IMR-90 (cell line): Measurements from ENCODE around the gene MAPKAPK2. TPM values are rescaled to one million over a fixed set of nuclear protein-coding genes. Genes with fewer than 3 reads are reported as not detected.

Experiments used
- ATAC-seq: fragments of 200-7000 bp; cut with Tn5 transposase; 2 replicates; pipeline ENCODE4 v1.9.1; 2020; ENCODE audit warnings: low read depth, mild to moderate bottlenecking, moderate library complexity
- BruUV-seq: library from RNA; stranded (reverse); fragments of 400-500 nt; replicated peaks from 2 replicates; lab custom pipeline; 2021; lab: Mats Ljungman, UMichigan
- CTCF ChIA-PET: fragments of 300-600 bp; formaldehyde crosslinking; extraction: SDS; loops from one replicate; lab custom pipeline; 2021; ENCODE audit warnings: antibody characterized with exemption; lab: Yijun Ruan, JAX
- POLR2A ChIA-PET: fragments of 300-600 bp; sonication (Branson Sonifier 250); formaldehyde crosslinking; loops from one replicate; lab custom pipeline; 2022; ENCODE audit warnings: antibody characterized with exemption; ENCODE audit not compliant: unreplicated experiment; lab: Charles Lee
- DNase-seq: peaks from one replicate; pipeline ENCODE4 v3.0.0; 2013
- H2AFZ ChIP-seq: replicated peaks from 2 replicates; pipeline ENCODE3; 2013; ENCODE audit warnings: low read length, mild to moderate bottlenecking; ENCODE audit not compliant: poor library complexity
- H2AK5ac ChIP-seq: 2 replicates; pipeline ENCODE4 v1.6.1; 2013; ENCODE audit warnings: low read depth, low read length, inconsistent platforms
- H2AK9ac ChIP-seq: replicated peaks from 2 replicates; pipeline ENCODE3; 2013; ENCODE audit warnings: mild to moderate bottlenecking, low read depth, low read length, moderate library complexity; ENCODE audit not compliant: poor library complexity
- H2BK120ac ChIP-seq: 2 replicates; pipeline ENCODE4 v1.6.1; 2013; ENCODE audit warnings: low read depth, low read length, inconsistent platforms
- H2BK15ac ChIP-seq: 3 replicates; pipeline ENCODE4 v1.6.1; 2013; ENCODE audit warnings: low read depth, low read length, inconsistent platforms
- H2BK20ac ChIP-seq: 2 replicates; pipeline ENCODE4 v1.6.1; 2013; ENCODE audit warnings: low read depth, mild to moderate bottlenecking, inconsistent platforms, low read length, moderate library complexity
- H2BK5ac ChIP-seq: 2 replicates; pipeline ENCODE4 v1.6.1; 2013; ENCODE audit warnings: mild to moderate bottlenecking, low read depth, low read length, inconsistent platforms; ENCODE audit not compliant: poor library complexity, severe bottlenecking
- H3K14ac ChIP-seq: replicated peaks from 2 replicates; pipeline ENCODE4 v1.6.1; 2013; ENCODE audit warnings: low read depth, low read length, inconsistent platforms
- H3K18ac ChIP-seq: 2 replicates; pipeline ENCODE4 v1.6.1; 2013; ENCODE audit warnings: low read depth, low read length, control low read depth
- H3K23ac ChIP-seq: 2 replicates; pipeline ENCODE4 v1.6.1; 2013; ENCODE audit warnings: low read depth, low read length, inconsistent platforms
- H3K27ac ChIP-seq: 2 replicates; pipeline ENCODE4 v1.5.1; 2013; ENCODE audit warnings: mild to moderate bottlenecking, control low read depth, low read length; ENCODE audit not compliant: insufficient read depth
- H3K27me3 ChIP-seq: 2 replicates; pipeline ENCODE4 v1.6.1; 2013; ENCODE audit warnings: low read length; ENCODE audit not compliant: control insufficient read depth, insufficient read depth
- H3K36me3 ChIP-seq: 2 replicates; pipeline ENCODE4 v1.6.1; 2013; ENCODE audit warnings: low read length, mixed read lengths; ENCODE audit not compliant: control insufficient read depth, insufficient read depth
- H3K4ac ChIP-seq: 2 replicates; pipeline ENCODE4 v1.6.1; 2013; ENCODE audit warnings: low read depth, low read length, inconsistent platforms
- H3K4me1 ChIP-seq: 2 replicates; pipeline ENCODE4 v1.6.1; 2013; ENCODE audit warnings: low read length, mixed read lengths; ENCODE audit not compliant: control insufficient read depth, insufficient read depth
- H3K4me2 ChIP-seq: 2 replicates; pipeline ENCODE4 v1.6.1; 2013; ENCODE audit warnings: low read depth, mild to moderate bottlenecking, control low read depth, low read length, moderate library complexity
- H3K4me3 ChIP-seq: 2 replicates; pipeline ENCODE4 v1.5.1; 2013; ENCODE audit warnings: low read depth, mild to moderate bottlenecking, control low read depth, low read length, moderate library complexity; ENCODE audit not compliant: insufficient read depth
- H3K56ac ChIP-seq: 2 replicates; pipeline ENCODE4 v1.6.1; 2013; ENCODE audit warnings: low read length, inconsistent platforms; ENCODE audit not compliant: insufficient read depth; ENCODE audit errors: extremely low read depth
- H3K79me1 ChIP-seq, 2 experiments: 2 replicates each; pipeline ENCODE4 v1.6.1; 2013; ENCODE audit warnings: low read length in 2 of 2, inconsistent platforms in 1 of 2, low read depth in 1 of 2
- H3K9ac ChIP-seq: 2 replicates; pipeline ENCODE4 v1.6.1; 2013; ENCODE audit warnings: low read depth, low read length, control low read depth
- H3K9me1 ChIP-seq: 2 replicates; pipeline ENCODE4 v1.6.1; 2013; ENCODE audit warnings: low read length, inconsistent platforms; ENCODE audit not compliant: insufficient read depth
- H3K9me3 ChIP-seq: 2 replicates; pipeline ENCODE4 v1.6.1; 2013; ENCODE audit warnings: low read length; ENCODE audit not compliant: control insufficient read depth, insufficient read depth
- H4K20me1 ChIP-seq: 2 replicates; pipeline ENCODE4 v1.6.1; 2013; ENCODE audit warnings: low read length, inconsistent platforms; ENCODE audit not compliant: insufficient read depth
- H4K5ac ChIP-seq: 2 replicates; pipeline ENCODE4 v1.6.1; 2013; ENCODE audit warnings: mild to moderate bottlenecking, low read depth, low read length, control low read depth
- H4K8ac ChIP-seq, 2 experiments: 2 replicates each; pipeline ENCODE4 v1.6.1; 2013; ENCODE audit warnings: low read depth in 2 of 2, low read length in 2 of 2, control low read depth in 1 of 2, inconsistent platforms in 1 of 2
- H4K91ac ChIP-seq: 2 replicates; pipeline ENCODE4 v1.6.1; 2013; ENCODE audit warnings: low read depth, low read length, inconsistent platforms; ENCODE audit not compliant: insufficient read depth
- BHLHE40 ChIP-seq: fragments of 150-350 bp; IDR thresholded peaks from 2 replicates; pipeline ENCODE4 v1.6.1; 2016; ENCODE audit warnings: mild to moderate bottlenecking, low read depth, low read length
- CEBPB ChIP-seq: IDR thresholded peaks from 2 replicates; pipeline ENCODE4 v1.6.1; 2012; ENCODE audit warnings: low read depth, low read length, improper control_type of control experiment
- CHD1 ChIP-seq: IDR thresholded peaks from 2 replicates; pipeline ENCODE4 v1.6.1; 2012; ENCODE audit warnings: low read depth, low read length, improper control_type of control experiment
- MAZ ChIP-seq: IDR thresholded peaks from 2 replicates; pipeline ENCODE4 v1.6.1; 2012; ENCODE audit warnings: low read depth, mild to moderate bottlenecking, low read length, improper control_type of control experiment, moderate library complexity, borderline replicate concordance
- NFE2L2 ChIP-seq: fragments of 150-350 bp; IDR thresholded peaks from 2 replicates; pipeline ENCODE4 v1.6.1; 2016; ENCODE audit warnings: low read depth, mild to moderate bottlenecking, low read length
- POLR2A ChIP-seq: IDR thresholded peaks from 2 replicates; pipeline ENCODE4 v1.6.1; 2012; ENCODE audit warnings: mild to moderate bottlenecking, low read depth, low read length
- RCOR1 ChIP-seq: IDR thresholded peaks from 2 replicates; pipeline ENCODE4 v1.6.1; 2012; ENCODE audit warnings: mild to moderate bottlenecking, low read length, improper control_type of control experiment; ENCODE audit not compliant: insufficient replicate concordance
- SMC3 ChIP-seq: fragments of 150-350 bp; IDR thresholded peaks from 2 replicates; pipeline ENCODE4 v1.6.1; 2016; ENCODE audit warnings: low read depth, mild to moderate bottlenecking, antibody characterized with exemption, low read length, moderate library complexity
- WGBS, 2 experiments: methylation state at CpG; one replicate each; pipeline versions ENCODE4 v1.1.5 to v1.1.7; 2013; ENCODE audit warnings: missing lambda C conversion rate in 2 of 2; ENCODE audit not compliant: insufficient read length in 1 of 2; ENCODE audit errors: extremely low coverage in 2 of 2; 5-methylcytosine and 5-hydroxymethylcytosine counted together
- dilution Hi-C: fragments of 300-500 bp; cut with HindIII; formaldehyde crosslinking; loops from one replicate; pipeline ENCODE4 v1.14.3; 2018; ENCODE audit warnings: low sequenced_read_pairs; ENCODE audit not compliant: unreplicated experiment
- in situ Hi-C: fragments of 300-500 bp; cut with MboI; formaldehyde crosslinking; loops from 3 replicates; pipeline ENCODE4 v1.14.3; 2019; ENCODE audit warnings: low sequenced_read_pairs, inconsistent platforms, mixed read lengths
- intact Hi-C: fragments of 100-400 bp; cut with micrococcal nuclease; formaldehyde crosslinking; loops from 2 replicates; pipeline ENCODE4 v1.10.0; 2022
- polyA plus RNA-seq, 3 experiments: library from polyadenylated mRNA; depleted of rRNA; stranded (reverse); fragments of >200 nt; gene quantifications; 2 replicates each; pipeline ENCODE4 v1.2.3, GENCODE V29; 2012; ENCODE audit warnings: low replicate concordance in 1 of 3
- total RNA-seq: library from RNA; depleted of rRNA; stranded (reverse); fragments of >200 nt; gene quantifications from 2 replicates; pipeline ENCODE4 v1.2.3, GENCODE V29; 2012
- TF ChIP-seq, protein P1 (sequence below): conservative IDR thresholded peaks from 2 replicates; pipeline ENCODE4 v1.5.1; 2012; ENCODE audit warnings: mild to moderate bottlenecking, low read depth, low read length, improper control_type of control experiment
- TF ChIP-seq, protein P2 (sequence below): fragments of 150-350 bp; IDR thresholded peaks from 2 replicates; pipeline ENCODE4 v1.6.1; 2017; ENCODE audit warnings: mild to moderate bottlenecking, antibody characterized with exemption, low read length, low read depth

MAPKAPK2 gene
- total and polyA plus RNA-seq, 2 of the 4 experiments (the other 2 are of a cell fraction): 56.5 to 66.4 TPM

DNA sequence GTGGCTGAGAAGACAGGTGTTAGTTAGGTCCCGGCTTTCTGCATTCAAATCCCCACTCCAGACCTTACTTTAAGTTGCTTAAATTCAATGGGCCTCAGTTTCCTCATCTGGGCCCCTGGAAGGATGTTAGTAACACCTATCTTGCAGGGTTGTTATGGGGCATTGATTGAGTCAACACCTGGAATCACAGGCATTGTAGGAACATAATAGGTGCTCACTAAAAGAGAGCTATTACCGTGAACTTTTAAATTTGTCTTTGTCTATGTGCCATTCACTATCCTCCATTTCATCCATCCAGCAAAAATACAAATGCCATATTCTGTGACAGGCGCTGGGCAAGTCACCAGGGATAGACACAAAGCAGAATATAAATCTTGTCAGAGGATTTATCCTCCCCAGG is 10.5 kb upstream of the MAPKAPK2 start:
- H2AK5ac ChIP-seq: peak overlapping the region; percentile 38; the same call in 1 of the 2 replicates
- in situ Hi-C loops (no loop called here), dilution Hi-C loops (no loop called here), intact Hi-C loops (loop anchor here (2.0 kb wide), 1 partner anchor 51 kb away; no protein-coding TSS in a partner anchor)
- WGBS, 2 experiments: 83% methylated on average over 1 of the region's 3 CpGs; no CpG with 5 or more reads in 1 of the 2 experiments
- TF ChIP-seq POLR2A (no peak), SMC3 (no peak), CEBPB (no peak), RCOR1 (no peak), NFE2L2 (no peak), CHD1 (no peak), BHLHE40 (no peak), MAZ (no peak)
- TF ChIP-seq, protein P1, sequence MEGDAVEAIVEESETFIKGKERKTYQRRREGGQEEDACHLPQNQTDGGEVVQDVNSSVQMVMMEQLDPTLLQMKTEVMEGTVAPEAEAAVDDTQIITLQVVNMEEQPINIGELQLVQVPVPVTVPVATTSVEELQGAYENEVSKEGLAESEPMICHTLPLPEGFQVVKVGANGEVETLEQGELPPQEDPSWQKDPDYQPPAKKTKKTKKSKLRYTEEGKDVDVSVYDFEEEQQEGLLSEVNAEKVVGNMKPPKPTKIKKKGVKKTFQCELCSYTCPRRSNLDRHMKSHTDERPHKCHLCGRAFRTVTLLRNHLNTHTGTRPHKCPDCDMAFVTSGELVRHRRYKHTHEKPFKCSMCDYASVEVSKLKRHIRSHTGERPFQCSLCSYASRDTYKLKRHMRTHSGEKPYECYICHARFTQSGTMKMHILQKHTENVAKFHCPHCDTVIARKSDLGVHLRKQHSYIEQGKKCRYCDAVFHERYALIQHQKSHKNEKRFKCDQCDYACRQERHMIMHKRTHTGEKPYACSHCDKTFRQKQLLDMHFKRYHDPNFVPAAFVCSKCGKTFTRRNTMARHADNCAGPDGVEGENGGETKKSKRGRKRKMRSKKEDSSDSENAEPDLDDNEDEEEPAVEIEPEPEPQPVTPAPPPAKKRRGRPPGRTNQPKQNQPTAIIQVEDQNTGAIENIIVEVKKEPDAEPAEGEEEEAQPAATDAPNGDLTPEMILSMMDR: no peak
- TF ChIP-seq, protein P2, sequence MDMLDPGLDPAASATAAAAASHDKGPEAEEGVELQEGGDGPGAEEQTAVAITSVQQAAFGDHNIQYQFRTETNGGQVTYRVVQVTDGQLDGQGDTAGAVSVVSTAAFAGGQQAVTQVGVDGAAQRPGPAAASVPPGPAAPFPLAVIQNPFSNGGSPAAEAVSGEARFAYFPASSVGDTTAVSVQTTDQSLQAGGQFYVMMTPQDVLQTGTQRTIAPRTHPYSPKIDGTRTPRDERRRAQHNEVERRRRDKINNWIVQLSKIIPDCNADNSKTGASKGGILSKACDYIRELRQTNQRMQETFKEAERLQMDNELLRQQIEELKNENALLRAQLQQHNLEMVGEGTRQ: no peak
- H3K36me3 ChIP-seq: no peaks in the 10 kb centered on the region
- peak overlapping the region; percentile 79; the same call in 1 of the 2 replicates for H3K27ac ChIP-seq
- H3K4me3 ChIP-seq: no peak overlapping the region
- peaks cover 21% of the 10 kb centered on the region for H3K4me1 ChIP-seq
- no peak overlapping the region; the same call in 1 of the 2 replicates for H3K23ac ChIP-seq
- peak overlapping the region; percentile 71 for H3K4ac ChIP-seq
- H3K79me1 ChIP-seq: peaks cover 0 to 7% of the 10 kb centered on the region in 2 experiments; a peak in 1 of 4 replicates
- POLR2A ChIA-PET: no interaction called here
- H3K14ac ChIP-seq: peak overlapping the region; percentile 53; the same call in 1 of the 2 replicates
- H2BK120ac ChIP-seq: peak overlapping the region; percentile 91
- no peak for DNase-seq
- H3K9me1 ChIP-seq: peaks cover 13% of the 10 kb centered on the region
- 0 out of 2 replicates have a peak, but pooled peaks cover 3% of the 10 kb centered on the region for H4K20me1 ChIP-seq
- H2BK5ac ChIP-seq: peak overlapping the region; percentile 46
- H2AFZ ChIP-seq: no peak overlapping the region
- H3K4me2 ChIP-seq: no peak overlapping the region
- H3K27me3 ChIP-seq: no peaks in the 10 kb centered on the region
- peak overlapping the region; percentile 59 for H2BK20ac ChIP-seq
- H3K9me3 ChIP-seq: no peaks in the 10 kb centered on the region
- peak overlapping the region; percentile 82; the same call in 1 of the 2 replicates for H4K91ac ChIP-seq
- H4K8ac ChIP-seq: peak overlapping the region; percentile 7 to 10; a peak in 2 of 4 replicates
- no peak overlapping the region for H3K9ac ChIP-seq
- H3K56ac ChIP-seq: no peak overlapping the region
- H4K5ac ChIP-seq: peak overlapping the region; percentile 32; the same call in 1 of the 2 replicates
- peak overlapping the region; percentile 40 for H3K18ac ChIP-seq
- no peak for ATAC-seq
- CTCF ChIA-PET: interaction anchor here (3.3 kb wide), 1 partner anchor 10 kb away, joined by 14 read pairs; no protein-coding TSS in a partner anchor
- peak overlapping the region; percentile 36; the same call in 2 of the 3 replicates for H2BK15ac ChIP-seq
- no peak overlapping the region for H2AK9ac ChIP-seq
- no TSS peak for BruUV-seq
